Esophagus (tissue), 2 donors: ENCODE data around the gene SERPINB1. TPM values are rescaled to one million over a fixed set of nuclear protein-coding genes. Genes with fewer than 3 reads are reported as not detected.
"Not testable (repeated sequence)": the region's sequence is repeated elsewhere in the genome, so short reads cannot be mapped to it uniquely, and the experiment has no call there.

Experiments
- H3K27ac ChIP-seq, 2 donors: one replicate each; pipeline ENCODE4 v1.5.1; 2013; ENCODE audit warnings: low read depth in 2 of 2, mild to moderate bottlenecking in 2 of 2, inconsistent platforms in 1 of 2, low read length in 1 of 2, moderate library complexity in 1 of 2
- H3K27me3 ChIP-seq, 2 donors: one replicate each; pipeline ENCODE4 v1.6.1; 2013; ENCODE audit warnings: low read length in 2 of 2, control low read depth in 1 of 2, mild to moderate bottlenecking in 1 of 2; ENCODE audit not compliant: insufficient read depth in 2 of 2, control insufficient read depth in 1 of 2
- H3K36me3 ChIP-seq, 2 donors: one replicate each; pipeline ENCODE4 v1.6.1; 2013; ENCODE audit warnings: low read length in 1 of 2; ENCODE audit not compliant: control insufficient read depth in 2 of 2, insufficient read depth in 2 of 2
- H3K4me1 ChIP-seq, 2 donors: one replicate each; pipeline ENCODE4 v1.6.1; 2013; ENCODE audit warnings: low read length in 1 of 2; ENCODE audit not compliant: control insufficient read depth in 2 of 2, insufficient read depth in 2 of 2
- H3K4me3 ChIP-seq, 2 donors: one replicate each; pipeline ENCODE4 v1.5.1; 2013; ENCODE audit warnings: low read length in 2 of 2, mild to moderate bottlenecking in 2 of 2, low read depth in 1 of 2, moderate library complexity in 1 of 2
- H3K9me3 ChIP-seq, 2 donors: one replicate each; pipeline ENCODE4 v1.6.1; 2013; ENCODE audit warnings: mild to moderate bottlenecking in 2 of 2, low read depth in 1 of 2, low read length in 1 of 2, moderate library complexity in 1 of 2; ENCODE audit not compliant: control insufficient read depth in 2 of 2, insufficient read depth in 1 of 2
- WGBS, 2 donors: extraction: QIAGEN DNeasy Blood & Tissue Kit; methylation state at CpG; one replicate each; pipeline ENCODE4 v1.1.7; 2013; 5-methylcytosine and 5-hydroxymethylcytosine counted together
- polyA plus RNA-seq, 2 donors: library from polyadenylated mRNA; stranded (reverse); fragments of 200-250 nt; gene quantifications; one replicate each; pipeline ENCODE4 v1.2.3, GENCODE V29; 2013
- donor health status: healthy with polysubstance abuse.
- donor health status: Bipolar disorder and iron deficiency.

SERPINB1 gene
- polyA plus RNA-seq, 2 donors: 302 to 549 TPM

- H3K4me1 ChIP-seq: peaks cover 3 to 6% of the 10 kb centered on the region in 2 donors
- no peaks in the 10 kb centered on the region for H3K36me3 ChIP-seq
- H3K9me3 ChIP-seq: no peaks in the 10 kb centered on the region
- H3K27me3 ChIP-seq: no peaks in the 10 kb centered on the region
- H3K27ac ChIP-seq: peak overlapping the region; percentile 85 to 98
- WGBS, 2 donors: 53 to 54% methylated on average over 9 of the region's 9 CpGs
- no peak overlapping the region for H3K4me3 ChIP-seq
Observed at GRCh38 chr6:2810092-2810671, 31.5 kb downstream of the SERPINB1 start.

- H3K36me3 ChIP-seq: no peaks in the 10 kb centered on the region
- H3K9me3 ChIP-seq: no peaks in the 10 kb centered on the region
- H3K4me3 ChIP-seq: no peak overlapping the region
- peaks cover 3 to 6% of the 10 kb centered on the region in 2 donors for H3K4me1 ChIP-seq
- 78 to 87% methylated on average over 2 of the region's 2 CpGs for WGBS, 2 donors
- H3K27ac ChIP-seq: peak overlapping the region; percentile 51 to 85
- H3K27me3 ChIP-seq: no peaks in the 10 kb centered on the region
Observed at GRCh38 chr6:2809015-2809414, 32.6 kb downstream of the SERPINB1 start.

- Histone ChIP-seq H3K4me1 (peaks cover 3 to 6% of the 10 kb centered on the region in 2 donors), H3K27ac (peak overlapping the region; percentile 29 to 63), H3K4me3 (no peak overlapping the region), H3K27me3 (no peaks in the 10 kb centered on the region), H3K9me3 (no peaks in the 10 kb centered on the region), H3K36me3 (no peaks in the 10 kb centered on the region)
- WGBS, 2 donors: 58% methylated on average over 9 of the region's 9 CpGs
Observed at GRCh38 chr6:2807342-2808090, 34.1 kb downstream of the SERPINB1 start.

- no peaks in the 10 kb centered on the region for H3K36me3 ChIP-seq
- H3K9me3 ChIP-seq: no peaks in the 10 kb centered on the region
- WGBS, 2 donors: 78 to 79% methylated on average over 3 of the region's 3 CpGs
- no peak overlapping the region for H3K4me3 ChIP-seq
- no peaks in the 10 kb centered on the region for H3K27me3 ChIP-seq
- peak overlapping the region in 1 of 2 donors; percentile 53 for H3K27ac ChIP-seq
- peaks cover 3 to 6% of the 10 kb centered on the region in 2 donors for H3K4me1 ChIP-seq
Observed at GRCh38 chr6:2806644-2807043, 35.0 kb downstream of the SERPINB1 start.

GRCh38 chr6:2805031-2805430 is 36.6 kb downstream of the SERPINB1 start:
- Histone ChIP-seq H3K4me1 (peaks cover 0 to 4% of the 10 kb centered on the region in 2 donors), H3K27ac (no peak overlapping the region), H3K36me3 (no peaks in the 10 kb centered on the region), H3K4me3 (no peak overlapping the region), H3K9me3 (no peaks in the 10 kb centered on the region), H3K27me3 (no peaks in the 10 kb centered on the region)
- 96 to 97% methylated on average over 14 of the region's 14 CpGs for WGBS, 2 donors

- no peaks in the 10 kb centered on the region for H3K27me3 ChIP-seq
- H3K4me1 ChIP-seq: peaks cover 0 to 3% of the 10 kb centered on the region in 2 donors
- H3K4me3 ChIP-seq: no peak overlapping the region
- 75 to 86% methylated on average over 6 of the region's 6 CpGs for WGBS, 2 donors
- H3K9me3 ChIP-seq: no peaks in the 10 kb centered on the region
- H3K36me3 ChIP-seq: no peaks in the 10 kb centered on the region
- H3K27ac ChIP-seq: no peak overlapping the region
Observed at GRCh38 chr6:2804516-2804915, 37.1 kb downstream of the SERPINB1 start.

GRCh38 chr6:2803731-2804429 is 37.8 kb downstream of the SERPINB1 start:
- H3K4me3 ChIP-seq: no peak overlapping the region
- H3K36me3 ChIP-seq: no peaks in the 10 kb centered on the region
- 89 to 90% methylated on average over 7 of the region's 7 CpGs for WGBS, 2 donors
- no peaks in the 10 kb centered on the region for H3K9me3 ChIP-seq
- H3K27me3 ChIP-seq: no peaks in the 10 kb centered on the region
- no peak overlapping the region for H3K27ac ChIP-seq
- H3K4me1 ChIP-seq: no peaks in the 10 kb centered on the region

- Histone ChIP-seq H3K4me3 (no peak overlapping the region), H3K4me1 (peaks cover 0 to 5% of the 10 kb centered on the region in 2 donors), H3K9me3 (no peaks in the 10 kb centered on the region), H3K27ac (no peak overlapping the region), H3K27me3 (no peaks in the 10 kb centered on the region), H3K36me3 (no peaks in the 10 kb centered on the region)
- WGBS, 2 donors: 94 to 95% methylated on average over 8 of the region's 8 CpGs
Observed at GRCh38 chr6:2802521-2803060, 39.1 kb downstream of the SERPINB1 start.

GRCh38 chr6:2801687-2802086 is 40.0 kb downstream of the SERPINB1 start:
- 88 to 94% methylated on average over 2 of the region's 4 CpGs for WGBS, 2 donors
- H3K4me1 ChIP-seq, H3K9me3 ChIP-seq, H3K27ac ChIP-seq, H3K27me3 ChIP-seq, H3K4me3 ChIP-seq, H3K36me3 ChIP-seq: not testable (repeated sequence)
